HepG2 (cell line): Measurements from ENCODE around the gene AIP. TPM values are rescaled to one million over a fixed set of nuclear protein-coding genes. Genes with fewer than 3 reads are reported as not detected.

Experiments used
- ATF7-NPFF ChIP-seq: sonication (generic); formaldehyde crosslinking; IDR thresholded peaks from 2 replicates; pipeline ENCODE4 v1.8.1; 2023; ENCODE audit warnings: mild to moderate bottlenecking, low read depth, missing genetic modification reagents, moderate library complexity
- BRD4 ChIP-seq: sonication (generic); formaldehyde crosslinking; IDR thresholded peaks from 2 replicates; pipeline ENCODE4 v1.4.0; 2020; ENCODE audit warnings: missing genetic modification reagents
- CAMTA2 ChIP-seq: sonication (generic); formaldehyde crosslinking; IDR thresholded peaks from 2 replicates; pipeline ENCODE4 v1.4.0; 2020; ENCODE audit warnings: mild to moderate bottlenecking, missing genetic modification reagents, borderline replicate concordance
- CBX2 ChIP-seq, 2 experiments: fragments of 200-600 bp in 1 of 2; sonication (generic); formaldehyde crosslinking in 1 of 2; IDR thresholded peaks; 2 replicates each; pipeline versions ENCODE4 v1.7.0 to v1.8.1; 2018 to 2022; ENCODE audit warnings: low read depth in 2 of 2, low read length in 1 of 2, mild to moderate bottlenecking in 1 of 2, missing genetic modification reagents in 1 of 2
- DRAP1 ChIP-seq: IDR thresholded peaks from 2 replicates; pipeline ENCODE4 v1.6.1; 2016; ENCODE audit warnings: missing genetic modification reagents, missing compliant biosample characterization
- ETV6 ChIP-seq: sonication (generic); formaldehyde crosslinking; conservative IDR thresholded peaks from 2 replicates; pipeline ENCODE4 v1.4.0; 2020; ENCODE audit warnings: missing genetic modification reagents
- HES4 ChIP-seq: sonication (generic); formaldehyde crosslinking; IDR thresholded peaks from 2 replicates; pipeline ENCODE4 v1.9.0; 2021; ENCODE audit warnings: mild to moderate bottlenecking, missing genetic modification reagents, borderline replicate concordance
- HNRNPUL1 ChIP-seq: fragments of 200-400 bp; formaldehyde crosslinking; IDR thresholded peaks from 2 replicates; pipeline ENCODE4 v1.6.1; 2017; ENCODE audit warnings: low read depth, mild to moderate bottlenecking, low read length, moderate library complexity
- HOXA5 ChIP-seq: sonication (generic); formaldehyde crosslinking; IDR thresholded peaks from 2 replicates; pipeline ENCODE4 v1.4.0; 2020; ENCODE audit warnings: missing genetic modification reagents
- MEIS2 ChIP-seq: sonication (generic); formaldehyde crosslinking; IDR thresholded peaks from 2 replicates; pipeline ENCODE4 v1.9.0; 2021; ENCODE audit warnings: mild to moderate bottlenecking, missing genetic modification reagents
- NFYC ChIP-seq: IDR thresholded peaks from 2 replicates; pipeline ENCODE4 v1.6.1; 2016; ENCODE audit warnings: missing genetic modification reagents, missing compliant biosample characterization
- SMARCE1 ChIP-seq: fragments of 450-650 bp; IDR thresholded peaks from 2 replicates; pipeline ENCODE4 v1.6.1; 2017; ENCODE audit warnings: borderline replicate concordance
- SNAPC5 ChIP-seq: sonication (generic); formaldehyde crosslinking; IDR thresholded peaks from 2 replicates; pipeline ENCODE4 v1.8.1; 2023; ENCODE audit warnings: mild to moderate bottlenecking, missing genetic modification reagents, borderline replicate concordance
- TCF7 ChIP-seq: sonication (generic); IDR thresholded peaks from 2 replicates; pipeline ENCODE4 v1.6.1; 2016; ENCODE audit warnings: antibody characterized with exemption, low read depth
- ZNF20 ChIP-seq: sonication (generic); formaldehyde crosslinking; IDR thresholded peaks from 2 replicates; pipeline ENCODE4 v1.4.0; 2020; ENCODE audit warnings: mild to moderate bottlenecking, moderate library complexity, missing genetic modification reagents
- ZNF263 ChIP-seq: sonication (generic); formaldehyde crosslinking; IDR thresholded peaks from 2 replicates; pipeline ENCODE4 v1.4.0; 2020; ENCODE audit warnings: missing genetic modification reagents
- ZNF468 ChIP-seq: sonication (generic); formaldehyde crosslinking; IDR thresholded peaks from 2 replicates; pipeline ENCODE4 v1.8.0; 2022; ENCODE audit warnings: mild to moderate bottlenecking, moderate library complexity, missing genetic modification reagents
- ZNF674 ChIP-seq: sonication (generic); formaldehyde crosslinking; IDR thresholded peaks from 2 replicates; pipeline ENCODE4 v1.5.0; 2020; ENCODE audit warnings: low read depth, mild to moderate bottlenecking, missing genetic modification reagents
- ZSCAN31 ChIP-seq: sonication (generic); formaldehyde crosslinking; IDR thresholded peaks from 2 replicates; pipeline ENCODE4 v1.5.0; 2020; ENCODE audit warnings: low read depth, mild to moderate bottlenecking, missing genetic modification reagents
- polyA plus RNA-seq, 8 experiments: library from polyadenylated mRNA; depleted of rRNA in 3 of 8; stranded (reverse) in 7 of 8; unstranded in 1 of 8; fragments of >200 nt; fragmentation: Illumina TruSeq in 4 of 8; extraction: Trizol in 4 of 8; gene quantifications; 2 replicates each; pipeline versions ENCODE4 v1.2.1 to v1.2.3, GENCODE V29; 2011 to 2016; ENCODE audit warnings: low read depth in 4 of 8, missing spikeins in 1 of 8, mixed read lengths in 1 of 8; ENCODE audit not compliant: insufficient read depth in 1 of 8
- total RNA-seq, 5 experiments: library from RNA; depleted of rRNA; stranded (reverse); fragments of >200 nt; fragmentation: Illumina TruSeq; extraction: Trizol; gene quantifications; 2 replicates each; pipeline ENCODE4 v1.2.3, GENCODE V29; 2016; ENCODE audit warnings: low read depth in 1 of 5
- TF ChIP-seq, protein P1 (sequence below): sonication (generic); formaldehyde crosslinking; IDR thresholded peaks from 2 replicates; pipeline ENCODE4 v1.5.1; 2020; ENCODE audit warnings: mild to moderate bottlenecking, missing genetic modification reagents, borderline replicate concordance
- TF ChIP-seq, protein P2 (sequence below): sonication (generic); formaldehyde crosslinking; IDR thresholded peaks from 2 replicates; pipeline ENCODE4 v1.8.0; 2023; ENCODE audit warnings: mild to moderate bottlenecking, missing genetic modification reagents
- TF ChIP-seq, protein P3 (sequence below): sonication (generic); formaldehyde crosslinking; conservative IDR thresholded peaks from 2 replicates; pipeline ENCODE4 v1.4.0; 2020; ENCODE audit warnings: missing genetic modification reagents

AIP gene
- total and polyA plus RNA-seq, 2 of the 13 experiments (the other 11 are each of a cell fraction or from before 2014, with no cell fraction given) = 51.8 to 110 TPM

GRCh38 chr11:67505605-67506396 lies 23.0 kb downstream of the AIP start (continued):
- TF ChIP-seq, protein P1, sequence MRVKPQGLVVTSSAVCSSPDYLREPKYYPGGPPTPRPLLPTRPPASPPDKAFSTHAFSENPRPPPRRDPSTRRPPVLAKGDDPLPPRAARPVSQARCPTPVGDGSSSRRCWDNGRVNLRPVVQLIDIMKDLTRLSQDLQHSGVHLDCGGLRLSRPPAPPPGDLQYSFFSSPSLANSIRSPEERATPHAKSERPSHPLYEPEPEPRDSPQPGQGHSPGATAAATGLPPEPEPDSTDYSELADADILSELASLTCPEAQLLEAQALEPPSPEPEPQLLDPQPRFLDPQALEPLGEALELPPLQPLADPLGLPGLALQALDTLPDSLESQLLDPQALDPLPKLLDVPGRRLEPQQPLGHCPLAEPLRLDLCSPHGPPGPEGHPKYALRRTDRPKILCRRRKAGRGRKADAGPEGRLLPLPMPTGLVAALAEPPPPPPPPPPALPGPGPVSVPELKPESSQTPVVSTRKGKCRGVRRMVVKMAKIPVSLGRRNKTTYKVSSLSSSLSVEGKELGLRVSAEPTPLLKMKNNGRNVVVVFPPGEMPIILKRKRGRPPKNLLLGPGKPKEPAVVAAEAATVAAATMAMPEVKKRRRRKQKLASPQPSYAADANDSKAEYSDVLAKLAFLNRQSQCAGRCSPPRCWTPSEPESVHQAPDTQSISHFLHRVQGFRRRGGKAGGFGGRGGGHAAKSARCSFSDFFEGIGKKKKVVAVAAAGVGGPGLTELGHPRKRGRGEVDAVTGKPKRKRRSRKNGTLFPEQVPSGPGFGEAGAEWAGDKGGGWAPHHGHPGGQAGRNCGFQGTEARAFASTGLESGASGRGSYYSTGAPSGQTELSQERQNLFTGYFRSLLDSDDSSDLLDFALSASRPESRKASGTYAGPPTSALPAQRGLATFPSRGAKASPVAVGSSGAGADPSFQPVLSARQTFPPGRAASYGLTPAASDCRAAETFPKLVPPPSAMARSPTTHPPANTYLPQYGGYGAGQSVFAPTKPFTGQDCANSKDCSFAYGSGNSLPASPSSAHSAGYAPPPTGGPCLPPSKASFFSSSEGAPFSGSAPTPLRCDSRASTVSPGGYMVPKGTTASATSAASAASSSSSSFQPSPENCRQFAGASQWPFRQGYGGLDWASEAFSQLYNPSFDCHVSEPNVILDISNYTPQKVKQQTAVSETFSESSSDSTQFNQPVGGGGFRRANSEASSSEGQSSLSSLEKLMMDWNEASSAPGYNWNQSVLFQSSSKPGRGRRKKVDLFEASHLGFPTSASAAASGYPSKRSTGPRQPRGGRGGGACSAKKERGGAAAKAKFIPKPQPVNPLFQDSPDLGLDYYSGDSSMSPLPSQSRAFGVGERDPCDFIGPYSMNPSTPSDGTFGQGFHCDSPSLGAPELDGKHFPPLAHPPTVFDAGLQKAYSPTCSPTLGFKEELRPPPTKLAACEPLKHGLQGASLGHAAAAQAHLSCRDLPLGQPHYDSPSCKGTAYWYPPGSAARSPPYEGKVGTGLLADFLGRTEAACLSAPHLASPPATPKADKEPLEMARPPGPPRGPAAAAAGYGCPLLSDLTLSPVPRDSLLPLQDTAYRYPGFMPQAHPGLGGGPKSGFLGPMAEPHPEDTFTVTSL = no peak
- TF ChIP-seq HNRNPUL1 = no peak
- no peak for TF ChIP-seq ATF7-NPFF
- TF ChIP-seq SMARCE1 = no peak
- no peak; the same call in 1 of the 2 replicates for TF ChIP-seq ETV6 (CRISPR knock-in tag)
- no peak for TF ChIP-seq MEIS2
- no peak for TF ChIP-seq HOXA5 (CRISPR knock-in tag)
- TF ChIP-seq ZNF263 (CRISPR knock-in tag) = no peak
- TF ChIP-seq CBX2 (IDR thresholded peaks at IDR 0.05; ENCODE audit: low read depth, low read length) = no peak
- no peak for TF ChIP-seq CBX2 (CRISPR knock-in tag; IDR thresholded peaks at IDR 0.05; ENCODE audit: low read depth)
- 0 out of 2 replicates have a peak, but pooled peaks have one; percentile 42 for TF ChIP-seq DRAP1 (CRISPR knock-in tag)
- no peak for TF ChIP-seq ZSCAN31 (CRISPR knock-in tag)
- TF ChIP-seq BRD4 (CRISPR knock-in tag) = no peak
- TF ChIP-seq HES4 (CRISPR knock-in tag) = no peak
- TF ChIP-seq CAMTA2 = no peak
- TF ChIP-seq, protein P2, sequence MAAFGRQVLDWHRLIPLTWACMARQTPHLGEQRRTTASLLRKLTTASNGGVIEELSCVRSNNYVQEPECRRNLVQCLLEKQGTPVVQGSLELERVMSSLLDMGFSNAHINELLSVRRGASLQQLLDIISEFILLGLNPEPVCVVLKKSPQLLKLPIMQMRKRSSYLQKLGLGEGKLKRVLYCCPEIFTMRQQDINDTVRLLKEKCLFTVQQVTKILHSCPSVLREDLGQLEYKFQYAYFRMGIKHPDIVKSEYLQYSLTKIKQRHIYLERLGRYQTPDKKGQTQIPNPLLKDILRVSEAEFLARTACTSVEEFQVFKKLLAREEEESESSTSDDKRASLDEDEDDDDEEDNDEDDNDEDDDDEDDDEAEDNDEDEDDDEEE (CRISPR knock-in tag) = no peak; the same call in 1 of the 2 replicates
- TF ChIP-seq NFYC (CRISPR knock-in tag) = 0 out of 2 replicates have a peak, but pooled peaks have one; percentile 13
- TF ChIP-seq ZNF674 (CRISPR knock-in tag) = no peak
- TF ChIP-seq ZNF468 (CRISPR knock-in tag) = no peak
- no peak for TF ChIP-seq SNAPC5 (CRISPR knock-in tag)
- no peak for TF ChIP-seq ZNF20 (CRISPR knock-in tag)
- TF ChIP-seq TCF7 = no peak
- TF ChIP-seq, protein P3, sequence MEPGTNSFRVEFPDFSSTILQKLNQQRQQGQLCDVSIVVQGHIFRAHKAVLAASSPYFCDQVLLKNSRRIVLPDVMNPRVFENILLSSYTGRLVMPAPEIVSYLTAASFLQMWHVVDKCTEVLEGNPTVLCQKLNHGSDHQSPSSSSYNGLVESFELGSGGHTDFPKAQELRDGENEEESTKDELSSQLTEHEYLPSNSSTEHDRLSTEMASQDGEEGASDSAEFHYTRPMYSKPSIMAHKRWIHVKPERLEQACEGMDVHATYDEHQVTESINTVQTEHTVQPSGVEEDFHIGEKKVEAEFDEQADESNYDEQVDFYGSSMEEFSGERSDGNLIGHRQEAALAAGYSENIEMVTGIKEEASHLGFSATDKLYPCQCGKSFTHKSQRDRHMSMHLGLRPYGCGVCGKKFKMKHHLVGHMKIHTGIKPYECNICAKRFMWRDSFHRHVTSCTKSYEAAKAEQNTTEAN = no peak
